GM21447 (cell line): Measurements from ENCODE around the gene RNMT.

ENCODE experiments used
- ATAC-seq: cut with Tn5 transposase; IDR thresholded peaks from one replicate; pipeline ENCODE4 v1.9.1; 2021; ENCODE audit not compliant: unreplicated experiment

Gene RNMT

GRCh38 chr18:13809531-13810255, 83.2 kb downstream of the RNMT start:
- ATAC-seq: no peak

- ATAC-seq: no peak
These were observed 84.5 kb downstream of the RNMT start for GRCh38 chr18:13810950-13811485.

- ATAC-seq: no peak
These were observed 85.5 kb downstream of the RNMT start for GRCh38 chr18:13811993-13812392.

- ATAC-seq: no peak
These were observed 86.9 kb downstream of the RNMT start for GRCh38 chr18:13813271-13813849.
